SJSA1 (cell line): ENCODE results near the gene SLC25A11. TPM values are rescaled to one million over a fixed set of nuclear protein-coding genes. Genes with fewer than 3 reads are reported as not detected.
A peak's percentile ranks its signal among the peaks of the same experiment; 100 is the strongest.
"Not testable (repeated sequence)": the region's sequence is repeated elsewhere in the genome, so short reads cannot be mapped to it uniquely, and the experiment has no call there.

Experiments used
- DNase-seq, 2 experiments: peaks; one replicate each; pipeline ENCODE4 v3.0.0-alpha.2; 2015 to 2020; ENCODE audit warnings: low spot score in 2 of 2, low read depth in 1 of 2
- H3K27ac ChIP-seq: fragments of 250-450 bp; sonication (Bioruptor Pico); 2 replicates; pipeline ENCODE4 v1.5.1; 2020; ENCODE audit warnings: mild to moderate bottlenecking, moderate library complexity
- H3K27me3 ChIP-seq: fragments of 250-450 bp; sonication (Bioruptor Pico); replicated peaks from 2 replicates; pipeline ENCODE4 v1.5.1; 2020; ENCODE audit warnings: mild to moderate bottlenecking, moderate library complexity
- H3K36me3 ChIP-seq: fragments of 250-450 bp; sonication (Bioruptor Pico); 2 replicates; pipeline ENCODE4 v1.5.1; 2020; ENCODE audit warnings: mild to moderate bottlenecking
- H3K4me1 ChIP-seq: fragments of 250-450 bp; sonication (Bioruptor Pico); replicated peaks from 2 replicates; pipeline ENCODE4 v1.6.1; 2021; ENCODE audit warnings: mild to moderate bottlenecking
- H3K4me3 ChIP-seq: fragments of 250-450 bp; sonication (Bioruptor Pico); 2 replicates; pipeline ENCODE4 v1.5.1; 2020; ENCODE audit warnings: mild to moderate bottlenecking
- H3K9me3 ChIP-seq: fragments of 250-450 bp; sonication (Bioruptor Pico); replicated peaks from 2 replicates; pipeline ENCODE4 v1.5.1; 2020; ENCODE audit warnings: mild to moderate bottlenecking
- total RNA-seq: library from RNA; depleted of rRNA; stranded (reverse); fragments of >200 nt; shearing (Covaris generic); gene quantifications from 2 replicates; pipeline ENCODE4 v1.2.3, GENCODE V29; 2014

Gene SLC25A11
- total RNA-seq, 1 experiment from 2014 or later: 68.4 TPM

GRCh38 chr17:4932756-4933155, 7.1 kb downstream of the SLC25A11 start:
- Histone ChIP-seq H3K36me3 (peaks cover 6% of the 10 kb centered on the region), H3K4me1 (peaks cover 13% of the 10 kb centered on the region), H3K9me3 (no peaks in the 10 kb centered on the region), H3K27me3 (no peaks in the 10 kb centered on the region), H3K27ac (no peak overlapping the region), H3K4me3 (no peak overlapping the region)
- no peak for DNase-seq

DNA sequence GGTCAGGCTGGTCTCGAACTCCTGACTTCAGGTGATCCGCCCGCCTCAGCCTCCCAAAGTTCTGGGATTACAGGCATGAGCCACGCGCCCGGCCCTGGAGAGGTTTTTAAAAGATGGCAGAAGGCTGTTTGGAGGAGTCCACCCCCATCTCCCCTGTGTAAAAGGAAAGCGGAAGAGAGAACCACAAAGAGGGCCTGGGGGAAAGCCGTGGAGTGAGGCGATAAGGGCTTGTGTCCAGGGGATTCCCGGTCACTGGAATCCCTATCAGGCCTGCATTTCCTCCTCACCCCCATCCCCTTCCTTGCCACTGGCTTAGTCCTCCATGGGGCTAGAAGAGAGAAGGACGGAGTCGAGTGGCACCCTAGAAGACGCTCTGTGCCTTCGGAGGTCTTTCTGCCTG, 7.9 kb downstream of the SLC25A11 start, which contains the start of gene GP1BA:
GP1BA (plus strand) TSS at position 315 of the 400 bp plus-strand sequence. CDS start 328 bp downstream, outside the sequence.
- peaks cover 13% of the 10 kb centered on the region for H3K4me1 ChIP-seq
- H3K4me3 ChIP-seq: no peak within 1 kb of the TSS
- no peaks in the 10 kb centered on the region for H3K9me3 ChIP-seq
- no peaks in the 10 kb centered on the region for H3K36me3 ChIP-seq
- no peak for DNase-seq
- no peaks in the 10 kb centered on the region for H3K27me3 ChIP-seq
- no peak within 1 kb of the TSS for H3K27ac ChIP-seq

DNA sequence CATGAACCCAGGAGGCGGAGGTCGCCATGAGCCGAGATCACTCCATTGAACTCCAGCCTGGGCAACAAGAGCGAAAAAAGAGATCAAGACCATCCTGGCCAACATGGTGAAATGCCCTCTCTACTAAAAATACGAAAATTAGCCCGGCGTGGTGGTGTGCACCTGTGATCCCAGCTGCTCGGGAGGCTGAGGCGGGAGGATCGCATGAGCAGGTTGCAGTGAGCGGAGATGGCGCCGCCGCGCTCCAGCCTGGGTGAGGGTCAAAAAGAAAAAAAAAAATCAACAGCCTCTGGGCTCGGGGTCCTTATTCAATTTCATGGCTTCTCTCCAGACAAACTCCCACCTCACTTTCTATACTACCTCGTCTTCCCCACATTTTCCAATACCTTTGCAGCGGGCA, 11.0 kb downstream of the SLC25A11 start:
- DNase-seq: no peak
- no peaks in the 10 kb centered on the region for H3K27me3 ChIP-seq
- H3K4me3 ChIP-seq: no peak overlapping the region
- H3K4me1 ChIP-seq: peaks cover 5% of the 10 kb centered on the region; the same call in 1 of the 2 replicates
- no peak overlapping the region for H3K27ac ChIP-seq
- H3K9me3 ChIP-seq: no peaks in the 10 kb centered on the region
- H3K36me3 ChIP-seq: no peaks in the 10 kb centered on the region

GRCh38 chr17:4926577-4927335, 13.1 kb downstream of the SLC25A11 start:
- H3K27me3 ChIP-seq, H3K4me3 ChIP-seq, H3K27ac ChIP-seq, DNase-seq, H3K9me3 ChIP-seq, H3K4me1 ChIP-seq, H3K36me3 ChIP-seq: not testable (repeated sequence)

DNA sequence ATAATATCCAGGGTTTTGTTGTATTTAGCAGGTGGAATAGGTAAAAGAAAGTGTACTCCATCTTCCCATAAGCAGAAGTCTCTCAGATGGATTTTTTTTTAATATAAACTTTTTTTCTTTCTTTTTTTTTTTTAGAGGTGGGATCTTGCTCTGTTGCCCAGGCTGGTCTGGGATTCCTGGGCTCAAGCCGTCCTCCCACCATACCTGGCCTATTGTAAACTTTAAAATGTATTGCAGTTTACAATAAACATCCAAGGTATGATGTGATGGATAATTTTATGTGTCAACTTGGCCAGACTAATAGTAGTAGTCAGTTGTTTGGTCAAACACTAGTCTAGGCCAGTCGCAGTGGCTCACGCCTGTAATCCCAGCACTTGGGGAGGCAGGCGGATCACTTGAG, 18.5 kb downstream of the SLC25A11 start:
- H3K4me1 ChIP-seq: no peaks in the 10 kb centered on the region
- no peak overlapping the region for H3K27ac ChIP-seq
- no peak for DNase-seq

GRCh38 chr17:4920351-4921048, 19.3 kb downstream of the SLC25A11 start:
- Histone ChIP-seq H3K27ac (no peak overlapping the region), H3K27me3 (no peaks in the 10 kb centered on the region), H3K4me3 (no peak overlapping the region), H3K9me3 (no peaks in the 10 kb centered on the region), H3K4me1 (no peaks in the 10 kb centered on the region), H3K36me3 (no peaks in the 10 kb centered on the region)
- no peak for DNase-seq

More for the DNA sequence above, 18.5 kb downstream of the SLC25A11 start:
- Histone ChIP-seq H3K4me3 (no peak overlapping the region), H3K36me3 (no peaks in the 10 kb centered on the region), H3K27me3 (no peaks in the 10 kb centered on the region), H3K9me3 (no peaks in the 10 kb centered on the region)

- DNase-seq: no peak
- no peaks in the 10 kb centered on the region for H3K9me3 ChIP-seq
- H3K27ac ChIP-seq: no peak overlapping the region
- no peak overlapping the region for H3K4me3 ChIP-seq
- no peaks in the 10 kb centered on the region for H3K36me3 ChIP-seq
- no peaks in the 10 kb centered on the region for H3K4me1 ChIP-seq
- H3K27me3 ChIP-seq: no peaks in the 10 kb centered on the region
Observed at GRCh38 chr17:4919511-4920047, 20.3 kb downstream of the SLC25A11 start.

DNA sequence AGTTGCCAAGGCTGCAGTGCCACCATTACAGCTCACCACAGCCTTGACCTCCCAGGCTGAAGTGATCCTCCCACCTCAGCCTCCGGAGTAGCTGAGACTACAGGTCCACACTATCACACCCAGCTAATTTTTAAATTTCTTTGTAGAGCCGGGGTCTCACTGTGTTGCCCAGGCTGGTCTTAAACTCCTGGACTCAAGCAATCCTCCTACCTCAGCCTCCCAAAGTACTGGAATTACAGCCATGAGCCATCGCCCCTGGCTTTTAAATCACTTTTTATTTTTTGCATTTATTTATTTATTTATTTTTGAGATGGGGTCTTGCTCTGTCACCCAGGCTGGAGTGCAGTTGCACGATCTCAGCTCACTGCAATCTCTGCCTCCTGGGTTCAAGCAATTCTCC, 25.3 kb downstream of the SLC25A11 start:
- not testable (repeated sequence) for DNase-seq, H3K4me1 ChIP-seq, H3K36me3 ChIP-seq, H3K27me3 ChIP-seq, H3K4me3 ChIP-seq, H3K9me3 ChIP-seq, H3K27ac ChIP-seq

DNA sequence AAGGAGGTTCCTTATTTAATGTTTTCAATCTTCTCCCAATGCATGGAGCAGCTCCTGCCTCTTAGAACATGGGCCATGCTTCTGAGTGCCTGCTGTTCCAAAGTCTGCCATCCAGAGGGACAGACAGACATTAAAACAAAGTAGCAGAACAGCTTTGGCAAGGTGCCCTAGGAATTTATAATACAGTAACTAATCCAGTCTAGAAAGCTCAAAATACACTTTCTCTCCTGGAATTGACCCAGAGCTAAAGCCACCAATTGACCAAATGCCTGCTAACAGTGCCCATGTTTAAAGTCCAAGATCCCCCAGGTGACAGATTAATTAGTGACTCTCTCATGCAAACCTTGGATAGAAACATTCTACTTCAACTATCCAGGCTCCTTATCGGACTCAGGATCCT, 25.9 kb downstream of the SLC25A11 start:
- no peaks in the 10 kb centered on the region for H3K9me3 ChIP-seq
- no peak for DNase-seq

DNA sequence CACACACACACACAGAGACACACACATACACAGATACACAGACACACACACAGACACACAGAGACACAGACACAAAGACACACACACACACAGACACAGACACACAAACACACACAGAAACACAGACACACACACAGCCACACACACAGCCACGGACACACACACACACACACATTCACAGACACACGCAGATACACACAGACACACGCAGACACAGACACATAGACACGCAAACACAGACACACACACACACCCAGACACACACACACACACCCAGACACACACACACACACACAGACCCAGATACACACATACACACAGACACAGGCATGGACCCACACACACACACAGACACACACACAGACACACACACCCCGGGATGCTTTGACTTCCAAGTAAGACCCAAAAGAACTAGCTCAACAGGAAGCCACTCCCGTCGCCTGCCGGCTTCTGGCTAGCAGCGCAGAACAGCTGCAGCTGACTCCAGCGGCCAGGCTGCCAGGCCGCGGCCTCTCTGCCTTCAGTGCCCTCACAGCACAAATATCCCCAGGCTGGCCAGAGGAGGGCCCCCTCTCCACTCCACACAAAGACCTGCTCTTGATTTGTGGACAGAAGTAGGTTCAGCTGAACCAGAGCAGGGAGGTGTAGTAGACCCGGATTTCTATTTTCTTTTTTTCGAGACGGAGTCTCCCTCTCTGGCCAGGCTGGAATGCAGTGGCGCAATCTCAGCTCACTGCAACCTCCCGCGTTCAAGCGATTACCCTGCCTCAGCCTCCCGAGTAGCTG, 30.9 kb downstream of the SLC25A11 start:
- Histone ChIP-seq H3K27ac (no peak overlapping the region), H3K9me3 (no peaks in the 10 kb centered on the region)

More for the DNA sequence above, 25.9 kb downstream of the SLC25A11 start:
- Histone ChIP-seq H3K27me3 (no peaks in the 10 kb centered on the region), H3K4me1 (peaks cover 5% of the 10 kb centered on the region), H3K4me3 (no peak overlapping the region), H3K36me3 (no peaks in the 10 kb centered on the region), H3K27ac (no peak overlapping the region)

DNA sequence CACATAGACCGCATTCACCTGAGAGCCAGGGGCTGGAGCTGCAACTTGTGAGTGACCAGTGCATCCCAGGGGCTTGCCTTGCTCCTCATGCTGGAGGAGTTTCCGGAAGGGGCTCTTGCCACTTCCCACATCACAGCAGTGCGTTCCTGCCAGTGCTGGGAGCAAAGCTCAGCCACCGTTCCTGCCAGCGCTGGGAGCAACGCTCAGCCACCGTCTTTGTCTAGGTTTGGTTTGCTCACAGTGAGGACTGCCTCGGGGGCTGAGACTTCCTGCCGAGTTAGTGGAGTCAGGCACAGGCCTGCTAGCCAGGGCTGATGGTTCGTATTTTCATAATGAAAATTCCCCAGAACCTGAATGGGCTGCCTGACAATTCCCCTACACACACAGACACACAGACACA, 31.5 kb downstream of the SLC25A11 start:
- H3K9me3 ChIP-seq: no peaks in the 10 kb centered on the region
- DNase-seq: no peak
- H3K27me3 ChIP-seq: no peaks in the 10 kb centered on the region
- no peak overlapping the region for H3K27ac ChIP-seq
- H3K4me3 ChIP-seq: no peak overlapping the region
- no peaks in the 10 kb centered on the region for H3K36me3 ChIP-seq
- H3K4me1 ChIP-seq: peaks cover 9% of the 10 kb centered on the region

More for the DNA sequence above, 30.9 kb downstream of the SLC25A11 start:
- peak; percentile 81 to 84 for DNase-seq
- Histone ChIP-seq H3K36me3 (no peaks in the 10 kb centered on the region), H3K27me3 (no peaks in the 10 kb centered on the region), H3K4me1 (peaks cover 9% of the 10 kb centered on the region), H3K4me3 (no peak overlapping the region)

- not testable (repeated sequence) for H3K27ac ChIP-seq, H3K36me3 ChIP-seq, H3K9me3 ChIP-seq, H3K27me3 ChIP-seq, H3K4me1 ChIP-seq, H3K4me3 ChIP-seq, DNase-seq
Observed at GRCh38 chr17:4906642-4907041, 33.2 kb downstream of the SLC25A11 start.

GRCh38 chr17:4903051-4903818, 36.6 kb downstream of the SLC25A11 start, which contains the start of gene CHRNE:
CHRNE (minus strand) TSS chr17:4903098; CDS start chr17:4903063, 35 bp downstream.
- DNase-seq: peak; percentile 61 to 74
- Histone ChIP-seq H3K4me1 (no peaks in the 10 kb centered on the region), H3K4me3 (no peak within 1 kb of the TSS), H3K36me3 (no peaks in the 10 kb centered on the region), H3K27ac (no peak within 1 kb of the TSS), H3K27me3 (no peaks in the 10 kb centered on the region), H3K9me3 (no peaks in the 10 kb centered on the region)
